Fibroblast of skin of abdomen (primary cell): Measurements from ENCODE around the gene ESR2.

Source experiments
- DNase-seq: peaks from one replicate; pipeline ENCODE4 v3.0.0-alpha.2; 2013

ESR2 gene

GRCh38 chr14:64265222-64265621 lies 28.9 kb downstream of the ESR2 start:
- DNase-seq: no peak

GRCh38 chr14:64260418-64260817 lies 33.8 kb downstream of the ESR2 start:
- no peak for DNase-seq

GRCh38 chr14:64255756-64256155 lies 38.4 kb downstream of the ESR2 start:
- no peak for DNase-seq

- DNase-seq: peak; percentile 70
Observed at GRCh38 chr14:64253672-64254071, 40.5 kb downstream of the ESR2 start.

GRCh38 chr14:64249363-64249762 lies 44.8 kb downstream of the ESR2 start:
- no peak for DNase-seq

GRCh38 chr14:64248689-64249088 lies 45.5 kb downstream of the ESR2 start:
- no peak for DNase-seq

GRCh38 chr14:64247195-64247594 lies 47.0 kb downstream of the ESR2 start:
- no peak for DNase-seq

- DNase-seq: no peak
Observed at GRCh38 chr14:64246688-64247087, 47.5 kb downstream of the ESR2 start.

GRCh38 chr14:64245491-64245890 lies 48.7 kb downstream of the ESR2 start:
- no peak for DNase-seq

GRCh38 chr14:64244279-64244678 lies 49.9 kb downstream of the ESR2 start:
- DNase-seq: no peak

- no peak for DNase-seq
Observed at GRCh38 chr14:64238631-64239030, 55.5 kb downstream of the ESR2 start.

- no peak for DNase-seq
Observed at GRCh38 chr14:64238049-64238448, 56.1 kb downstream of the ESR2 start.

GRCh38 chr14:64235652-64236640 lies 58.2 kb downstream of the ESR2 start:
- DNase-seq: no peak

- DNase-seq: peak; percentile 20
Observed at GRCh38 chr14:64234877-64235651, 59.1 kb downstream of the ESR2 start.

GRCh38 chr14:64233531-64234190 lies 60.5 kb downstream of the ESR2 start:
- DNase-seq: no peak

GRCh38 chr14:64232944-64233343 lies 61.2 kb downstream of the ESR2 start:
- DNase-seq: no peak

GRCh38 chr14:64232095-64232838 lies 61.9 kb downstream of the ESR2 start:
- peak; percentile 45 for DNase-seq

GRCh38 chr14:64229489-64229888 lies 64.7 kb downstream of the ESR2 start:
- DNase-seq: no peak

- no peak for DNase-seq
Observed at GRCh38 chr14:64227856-64228255, 66.3 kb downstream of the ESR2 start.

- no peak for DNase-seq
Observed at GRCh38 chr14:64225151-64225757, 68.9 kb downstream of the ESR2 start.

GRCh38 chr14:64221391-64222003 lies 72.7 kb downstream of the ESR2 start:
- DNase-seq: no peak
